Small intestine (tissue), 7 donors: ENCODE results near the gene ABHD12B. TPM values are rescaled to one million over a fixed set of nuclear protein-coding genes. Genes with fewer than 3 reads are reported as not detected.
A peak's percentile ranks its signal among the peaks of the same experiment; 100 is the strongest.

ENCODE experiments used
- DNase-seq, 2 donors: peaks; one replicate each; pipeline versions ENCODE4 v3.0.0 to v3.0.0-alpha.2; 2013
- FAIRE-seq: peaks from 2 replicates; lab custom pipeline; 2012; peaks lifted over from hg19 to GRCh38; lab: Jason Lieb, UNC
- H3K27ac ChIP-seq, 3 donors: one replicate each; pipeline ENCODE4 v1.5.1; 2013; ENCODE audit warnings: low read length in 2 of 3, mild to moderate bottlenecking in 2 of 3, control low read depth in 1 of 3, inconsistent platforms in 1 of 3, low read depth in 1 of 3, moderate library complexity in 1 of 3
- H3K27me3 ChIP-seq, 3 donors: one replicate each; pipeline ENCODE4 v1.6.1; 2013; ENCODE audit warnings: low read length in 3 of 3, inconsistent platforms in 1 of 3; ENCODE audit not compliant: control insufficient read depth in 3 of 3, insufficient read depth in 3 of 3
- H3K36me3 ChIP-seq, 3 donors: one replicate each; pipeline ENCODE4 v1.6.1; 2013; ENCODE audit warnings: low read length in 3 of 3, inconsistent platforms in 1 of 3, low read depth in 1 of 3, mild to moderate bottlenecking in 1 of 3, moderate library complexity in 1 of 3; ENCODE audit not compliant: control insufficient read depth in 3 of 3, insufficient read depth in 2 of 3
- H3K4me1 ChIP-seq, 3 donors: one replicate each; pipeline ENCODE4 v1.6.1; 2013; ENCODE audit warnings: low read length in 2 of 3, inconsistent platforms in 1 of 3, low read depth in 1 of 3, mild to moderate bottlenecking in 1 of 3, moderate library complexity in 1 of 3; ENCODE audit not compliant: control insufficient read depth in 3 of 3, insufficient read depth in 2 of 3
- H3K4me3 ChIP-seq, 3 donors: one replicate each; pipeline ENCODE4 v1.5.1; 2013; ENCODE audit warnings: low read length in 3 of 3, control low read depth in 1 of 3, inconsistent platforms in 1 of 3, low read depth in 1 of 3, mild to moderate bottlenecking in 1 of 3, moderate library complexity in 1 of 3
- H3K9me3 ChIP-seq, 2 donors: one replicate each; pipeline ENCODE4 v1.6.1; 2013; ENCODE audit warnings: low read depth in 1 of 2, low read length in 1 of 2; ENCODE audit not compliant: control insufficient read depth in 2 of 2, insufficient read depth in 1 of 2
- WGBS, 3 donors: extraction: QIAGEN DNeasy Blood & Tissue Kit; methylation state at CpG; one replicate each; pipeline ENCODE4 v1.1.7; 2013; 5-methylcytosine and 5-hydroxymethylcytosine counted together
- polyA plus RNA-seq, 4 donors: library from polyadenylated mRNA; stranded (reverse) in 3 of 4; unstranded in 1 of 4; fragments of 200-250 nt in 3 of 4; fragments of 120-200 nt in 1 of 4; gene quantifications; one replicate each; pipeline versions ENCODE4 v1.2.1 to v1.2.3, GENCODE V29; 2013
- donor health status: healthy with polysubstance abuse.
- donor health status: control.
- donor health status: control.
- donor health status: Bipolar disorder and iron deficiency.
- donor health status: healthy.

ABHD12B gene
- polyA plus RNA-seq, 4 donors: 0.07 to 0.09 TPM; not detected in 2

DNA sequence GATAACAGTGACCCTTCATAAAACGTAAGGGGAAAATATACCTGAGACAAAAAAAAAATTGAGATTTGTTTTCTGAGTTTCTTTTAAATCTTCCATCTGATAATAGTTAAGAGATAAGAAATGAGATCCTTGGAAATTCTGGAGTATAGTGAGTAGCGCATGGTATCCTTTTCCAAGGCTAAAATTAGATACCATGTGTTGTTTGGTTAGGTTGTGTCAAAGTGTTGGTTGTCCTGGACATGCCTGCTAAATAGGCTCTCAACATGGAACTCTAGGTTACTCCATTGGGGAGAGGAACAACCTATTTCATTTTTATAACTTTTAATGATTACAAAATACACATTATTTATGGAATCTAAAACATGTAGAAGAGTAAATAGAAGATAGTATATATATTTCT is 57.7 kb downstream of the ABHD12B start:
- Histone ChIP-seq H3K4me1 (no peaks in the 10 kb centered on the region), H3K27me3 (peaks cover 0 to 2% (median 0%) of the 10 kb centered on the region in 3 donors), H3K27ac (no peak overlapping the region), H3K9me3 (no peaks in the 10 kb centered on the region), H3K36me3 (no peaks in the 10 kb centered on the region), H3K4me3 (no peak overlapping the region)
- WGBS, 3 donors: 44 to 80% (median 53%) methylated on average over 2 of the region's 2 CpGs
- DNase-seq (no peak), FAIRE-seq (no peak)

DNA sequence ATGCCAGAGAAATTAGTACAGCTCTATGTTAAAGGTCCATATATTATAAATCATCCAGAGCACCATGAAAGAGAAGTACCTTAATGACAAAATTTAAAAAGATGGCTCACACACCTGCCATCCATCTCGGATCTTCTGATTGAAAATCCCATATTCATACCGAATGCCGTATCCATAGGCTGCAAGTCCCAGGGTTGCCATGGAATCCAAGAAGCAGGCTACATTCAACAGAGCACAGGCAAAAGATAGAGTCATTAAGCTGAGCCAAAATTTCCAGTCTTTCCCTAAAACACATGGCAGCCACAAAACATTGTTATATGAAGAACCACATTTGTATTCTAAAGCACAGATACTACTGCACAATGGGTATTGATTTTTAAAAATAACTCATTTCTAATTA is 59.7 kb downstream of the ABHD12B start:
- 94 to 95% (median 94%) methylated on average over 3 of the region's 3 CpGs for WGBS, 3 donors
- H3K4me3 ChIP-seq: no peak overlapping the region
- H3K36me3 ChIP-seq: no peaks in the 10 kb centered on the region
- no peaks in the 10 kb centered on the region for H3K9me3 ChIP-seq
- H3K27me3 ChIP-seq: peaks cover 0 to 2% (median 0%) of the 10 kb centered on the region in 3 donors
- no peaks in the 10 kb centered on the region for H3K4me1 ChIP-seq
- no peak for DNase-seq
- no peak for FAIRE-seq
- H3K27ac ChIP-seq: no peak overlapping the region

- WGBS, 3 donors: 13 to 48% (median 26%) methylated on average over 1 of the region's 1 CpG
- no peaks in the 10 kb centered on the region for H3K36me3 ChIP-seq
- no peak overlapping the region for H3K27ac ChIP-seq
- H3K27me3 ChIP-seq: peaks cover 0 to 2% (median 0%) of the 10 kb centered on the region in 3 donors
- H3K4me1 ChIP-seq: no peaks in the 10 kb centered on the region
- DNase-seq (peak in 1 of 2 donors; percentile 9), FAIRE-seq (no peak)
- no peak overlapping the region for H3K4me3 ChIP-seq
- no peaks in the 10 kb centered on the region for H3K9me3 ChIP-seq
Observed at GRCh38 chr14:50932156-50932555, 60.3 kb downstream of the ABHD12B start.

- no peaks in the 10 kb centered on the region for H3K36me3 ChIP-seq
- H3K4me3 ChIP-seq: no peak overlapping the region
- DNase-seq: no peak
- no peak for FAIRE-seq
- no peaks in the 10 kb centered on the region for H3K9me3 ChIP-seq
- H3K4me1 ChIP-seq: no peaks in the 10 kb centered on the region
- no peak overlapping the region for H3K27ac ChIP-seq
- 90 to 91% (median 90%) methylated on average over 4 of the region's 4 CpGs for WGBS, 3 donors
- H3K27me3 ChIP-seq: peaks cover 0 to 2% (median 0%) of the 10 kb centered on the region in 3 donors
Observed at GRCh38 chr14:50932592-50933495, 61.0 kb downstream of the ABHD12B start.

DNA sequence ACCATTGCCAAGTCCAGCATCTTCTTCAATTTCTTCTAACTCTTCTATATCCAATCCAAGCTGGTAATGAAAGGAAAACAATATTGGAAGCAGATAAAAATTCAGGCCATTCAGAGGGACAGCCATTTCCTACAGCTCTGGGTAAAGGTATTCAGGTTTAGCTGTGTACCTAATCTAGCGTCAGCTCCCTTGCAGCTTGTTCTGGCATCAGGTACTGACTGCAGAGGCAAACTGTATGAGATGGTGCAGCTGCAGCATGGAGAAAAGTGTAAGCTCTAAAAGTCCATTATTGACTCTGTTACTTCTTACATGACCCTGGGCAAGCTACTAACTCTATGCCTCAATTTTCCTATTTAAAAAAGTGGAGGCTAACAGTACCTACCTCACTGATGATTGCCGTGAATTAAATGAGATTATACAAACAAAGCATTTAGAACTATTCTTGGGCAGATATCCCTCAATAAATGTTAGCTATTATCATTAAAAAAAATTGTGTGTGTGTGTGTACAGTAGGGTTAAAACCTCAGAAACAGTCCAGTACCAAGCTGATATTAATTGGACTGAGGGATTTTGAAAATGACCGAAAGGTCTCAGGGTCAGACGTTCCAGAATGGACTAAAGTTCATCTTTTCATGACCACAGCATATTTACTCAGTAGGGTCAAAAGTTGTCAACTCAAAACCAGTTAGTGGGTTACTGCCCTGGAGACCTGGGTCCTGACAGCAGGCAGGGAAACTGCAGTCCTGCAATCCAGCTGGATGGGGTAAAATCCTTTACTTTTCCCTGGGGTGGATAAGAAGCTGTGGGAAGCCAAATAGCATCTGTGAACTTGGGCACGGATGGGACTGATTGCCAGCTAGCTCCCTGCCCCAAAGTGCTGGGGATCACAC is 63.5 kb downstream of the ABHD12B start:
- DNase-seq (no peak), FAIRE-seq (no peak)
- Histone ChIP-seq H3K4me3 (no peak overlapping the region), H3K27ac (no peak overlapping the region), H3K4me1 (no peaks in the 10 kb centered on the region), H3K9me3 (no peaks in the 10 kb centered on the region), H3K27me3 (no peaks in the 10 kb centered on the region), H3K36me3 (no peaks in the 10 kb centered on the region)
- WGBS, 3 donors: 65 to 82% (median 74%) methylated on average over 5 of the region's 5 CpGs

GRCh38 chr14:50936016-50936340 is 64.1 kb downstream of the ABHD12B start:
- Histone ChIP-seq H3K4me3 (no peak overlapping the region), H3K9me3 (no peaks in the 10 kb centered on the region), H3K27ac (no peak overlapping the region), H3K36me3 (no peaks in the 10 kb centered on the region), H3K27me3 (peaks cover 0 to under 1% (median 0%) of the 10 kb centered on the region in 3 donors), H3K4me1 (no peaks in the 10 kb centered on the region)
- DNase-seq (no peak), FAIRE-seq (no peak)
- 74 to 86% (median 85%) methylated on average over 2 of the region's 2 CpGs for WGBS, 3 donors

DNA sequence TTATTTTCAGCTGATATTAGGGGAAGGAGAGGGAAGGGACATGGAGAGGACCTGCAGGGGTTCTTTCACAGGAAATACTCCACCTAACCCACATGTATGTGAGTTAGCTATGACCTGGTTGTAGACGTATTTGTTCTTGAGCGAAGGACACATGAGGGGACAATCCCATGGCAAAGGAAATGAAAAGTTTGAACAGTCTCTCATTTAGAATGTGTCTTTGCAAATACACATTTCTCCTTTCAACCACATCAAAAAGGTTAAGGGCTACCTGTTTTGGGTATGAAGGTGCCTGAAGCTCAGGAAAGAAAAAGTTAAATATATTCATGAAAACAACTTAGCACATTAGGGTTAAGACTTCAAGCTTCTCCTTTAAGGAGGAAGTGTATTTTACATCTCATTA is 65.0 kb downstream of the ABHD12B start:
- Histone ChIP-seq H3K4me1 (no peaks in the 10 kb centered on the region), H3K9me3 (no peaks in the 10 kb centered on the region), H3K27ac (no peak overlapping the region), H3K36me3 (no peaks in the 10 kb centered on the region), H3K4me3 (no peak overlapping the region), H3K27me3 (peaks cover 0 to 6% (median 0%) of the 10 kb centered on the region in 3 donors)
- DNase-seq (no peak), FAIRE-seq (no peak)
- 57 to 88% (median 74%) methylated on average over 2 of the region's 2 CpGs for WGBS, 3 donors

DNA sequence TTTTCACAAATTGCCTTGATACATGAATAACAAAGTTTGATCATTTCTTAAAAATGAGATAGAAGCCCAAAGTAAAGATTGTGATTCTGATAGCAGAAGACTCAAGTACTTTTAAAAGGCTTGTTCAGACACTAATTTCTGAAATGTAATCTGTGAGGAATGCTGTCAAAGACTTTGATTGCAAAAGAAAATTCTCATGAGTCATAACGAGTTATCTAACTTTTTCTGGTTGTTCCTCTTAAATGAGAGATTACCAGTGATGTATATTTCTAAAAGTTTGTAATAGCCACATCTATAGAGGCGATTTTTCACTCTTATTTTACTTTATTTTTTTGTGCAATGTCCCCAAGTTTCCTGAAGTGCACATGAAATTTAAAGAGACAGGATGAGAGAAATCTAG is 65.5 kb downstream of the ABHD12B start:
- Histone ChIP-seq H3K27ac (no peak overlapping the region), H3K9me3 (no peaks in the 10 kb centered on the region), H3K36me3 (no peaks in the 10 kb centered on the region), H3K4me3 (no peak overlapping the region), H3K27me3 (peaks cover 0 to 10% (median 0%) of the 10 kb centered on the region in 3 donors), H3K4me1 (no peaks in the 10 kb centered on the region)
- 31 to 47% (median 37%) methylated on average over 2 of the region's 2 CpGs for WGBS, 3 donors
- FAIRE-seq (no peak), DNase-seq (no peak)
